ENCODE data around the gene HLF. TPM values are rescaled to one million over a fixed set of nuclear protein-coding genes. Genes with fewer than 3 reads are reported as not detected.
A peak's percentile ranks its signal among the peaks of the same experiment; 100 is the strongest.

Gene HLF
- polyA plus RNA-seq, 4 donors, result 0.31 to 2.3 (median 0.61) TPM

DNA sequence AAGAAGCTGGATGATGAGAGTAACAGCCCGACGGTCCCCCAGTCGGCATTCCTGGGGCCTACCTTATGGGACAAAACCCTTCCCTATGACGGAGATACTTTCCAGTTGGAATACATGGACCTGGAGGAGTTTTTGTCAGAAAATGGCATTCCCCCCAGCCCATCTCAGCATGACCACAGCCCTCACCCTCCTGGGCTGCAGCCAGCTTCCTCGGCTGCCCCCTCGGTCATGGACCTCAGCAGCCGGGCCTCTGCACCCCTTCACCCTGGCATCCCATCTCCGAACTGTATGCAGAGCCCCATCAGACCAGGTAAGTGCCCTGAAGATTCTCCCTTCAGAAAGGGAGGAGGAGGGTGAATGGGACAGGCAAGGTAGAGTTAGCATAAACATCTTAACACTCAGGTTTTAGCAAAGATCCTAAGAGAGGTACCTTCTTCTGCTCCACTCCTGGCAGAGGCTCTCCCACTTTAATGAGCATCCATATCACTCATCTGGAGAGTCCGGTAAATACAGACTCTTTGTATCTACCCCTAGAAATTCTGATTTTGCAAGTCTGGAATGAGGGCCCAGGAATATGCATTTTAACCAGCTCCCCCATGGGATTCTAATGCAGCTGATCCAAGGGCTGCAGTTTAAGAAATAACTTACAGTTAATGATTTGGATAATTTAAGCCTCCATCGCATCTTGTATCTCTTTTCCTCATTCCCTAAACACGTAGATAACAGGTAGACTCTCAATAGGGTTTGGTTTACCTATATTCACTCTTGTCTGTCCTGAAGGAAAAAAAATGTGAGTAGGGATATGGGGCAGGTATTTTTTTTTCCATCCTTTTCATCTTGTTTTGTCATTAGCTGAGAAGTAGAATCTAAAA is 3.3 kb downstream of the HLF start:
- no peak overlapping the region for H3K4me3 ChIP-seq (ENCODE audit: low read depth in 1 of 3, low read length in 3 of 3)
- no peaks in the 10 kb centered on the region for H3K9me3 ChIP-seq (ENCODE audit: control insufficient read depth in 2 of 2, insufficient read depth in 1 of 2, low read depth in 1 of 2, low read length in 1 of 2)
- H3K27ac ChIP-seq (ENCODE audit: low read depth in 1 of 3, low read length in 2 of 3), result no peak overlapping the region
- 87 to 92% (median 91%) methylated on average over 11 of the region's 11 CpGs for WGBS, 3 donors
- peaks cover 0 to 58% (median 3%) of the 10 kb centered on the region in 3 donors for H3K27me3 ChIP-seq (ENCODE audit: control insufficient read depth in 3 of 3, insufficient read depth in 3 of 3, low read length in 3 of 3)
- FAIRE-seq (no peak), DNase-seq (no peak)
- H3K36me3 ChIP-seq (ENCODE audit: control insufficient read depth in 3 of 3, insufficient read depth in 2 of 3, low read depth in 1 of 3, low read length in 3 of 3), result no peaks in the 10 kb centered on the region
- H3K4me1 ChIP-seq (ENCODE audit: control insufficient read depth in 3 of 3, insufficient read depth in 2 of 3, low read depth in 1 of 3, low read length in 2 of 3), result peaks cover 0 to 15% (median 14%) of the 10 kb centered on the region in 3 donors

DNA sequence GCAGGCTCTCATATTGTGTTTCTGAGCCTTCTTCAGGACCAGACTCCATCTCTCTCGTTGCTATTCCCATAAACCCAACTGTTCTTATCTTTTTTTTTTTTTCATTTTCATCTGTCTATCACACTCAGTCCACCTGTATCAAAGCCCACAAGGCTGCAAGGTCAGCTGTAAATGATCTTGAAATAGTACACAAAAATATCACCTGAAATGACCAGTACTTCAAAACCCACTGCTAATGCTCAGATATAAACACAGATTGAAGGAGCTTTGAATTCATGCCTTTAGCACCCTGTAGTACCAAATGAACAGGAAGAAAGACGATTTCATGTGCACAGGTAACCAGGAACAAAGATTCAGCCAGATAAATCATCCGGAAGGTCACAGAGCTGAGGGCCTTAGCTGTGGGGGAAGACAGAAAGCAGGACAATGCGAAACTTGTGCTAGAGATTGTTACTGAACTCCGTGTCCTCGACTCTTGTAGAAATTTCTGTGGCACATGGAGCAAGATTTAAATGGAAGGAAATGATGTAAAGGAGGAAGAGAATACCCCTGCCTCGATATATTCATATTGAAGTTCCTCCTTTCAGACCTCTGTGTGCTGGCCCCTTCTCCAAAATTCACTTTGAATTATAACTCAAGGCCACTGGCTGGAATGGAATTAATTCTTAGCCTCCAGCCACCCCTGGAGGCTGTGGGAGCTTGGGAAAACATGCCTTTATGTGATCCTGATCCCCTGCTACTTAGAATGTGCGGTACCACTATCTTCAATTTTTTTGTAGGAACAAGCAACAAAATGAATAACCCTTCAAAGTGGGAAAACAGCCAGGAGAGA is 4.1 kb downstream of the HLF start:
- Histone ChIP-seq H3K27me3 (ENCODE audit: control insufficient read depth in 3 of 3, insufficient read depth in 3 of 3, low read length in 3 of 3) (peaks cover 0 to 49% (median 3%) of the 10 kb centered on the region in 3 donors), H3K36me3 (ENCODE audit: control insufficient read depth in 3 of 3, insufficient read depth in 2 of 3, low read depth in 1 of 3, low read length in 3 of 3) (no peaks in the 10 kb centered on the region), H3K27ac (ENCODE audit: low read depth in 1 of 3, low read length in 2 of 3) (no peak overlapping the region), H3K9me3 (ENCODE audit: control insufficient read depth in 2 of 2, insufficient read depth in 1 of 2, low read depth in 1 of 2, low read length in 1 of 2) (no peaks in the 10 kb centered on the region), H3K4me1 (ENCODE audit: control insufficient read depth in 3 of 3, insufficient read depth in 2 of 3, low read depth in 1 of 3, low read length in 2 of 3) (peaks cover 0 to 12% (median 9%) of the 10 kb centered on the region in 3 donors), H3K4me3 (ENCODE audit: low read depth in 1 of 3, low read length in 3 of 3) (no peak overlapping the region)
- DNase-seq (no peak), FAIRE-seq (no peak)
- WGBS, 3 donors, result 70 to 78% (median 71%) methylated on average over 8 of the region's 8 CpGs

DNA sequence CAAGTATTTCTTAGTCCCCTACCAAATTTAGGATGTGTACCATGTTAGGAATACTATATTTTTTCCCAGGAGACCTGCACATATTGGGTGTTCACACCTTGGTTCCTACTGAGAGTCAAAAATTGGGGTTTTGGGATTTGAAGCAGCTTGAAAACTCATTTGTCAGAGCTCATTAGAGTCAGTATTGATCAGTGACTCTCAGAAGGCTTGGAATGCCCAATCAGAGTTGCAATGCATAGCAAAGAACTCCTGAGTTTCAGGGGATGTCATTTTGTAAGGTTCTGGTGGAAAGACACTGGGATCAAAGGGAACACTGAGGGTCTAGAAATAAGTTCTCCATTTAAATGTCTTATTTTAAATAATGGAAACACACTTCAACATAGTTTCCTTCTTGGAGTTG is 5.1 kb downstream of the HLF start:
- Histone ChIP-seq H3K9me3 (ENCODE audit: control insufficient read depth in 2 of 2, insufficient read depth in 1 of 2, low read depth in 1 of 2, low read length in 1 of 2) (no peaks in the 10 kb centered on the region), H3K36me3 (ENCODE audit: control insufficient read depth in 3 of 3, insufficient read depth in 2 of 3, low read depth in 1 of 3, low read length in 3 of 3) (no peaks in the 10 kb centered on the region), H3K27ac (ENCODE audit: low read depth in 1 of 3, low read length in 2 of 3) (no peak overlapping the region), H3K4me3 (ENCODE audit: low read depth in 1 of 3, low read length in 3 of 3) (no peak overlapping the region), H3K27me3 (ENCODE audit: control insufficient read depth in 3 of 3, insufficient read depth in 3 of 3, low read length in 3 of 3) (peaks cover 0 to 41% (median 3%) of the 10 kb centered on the region in 3 donors), H3K4me1 (ENCODE audit: control insufficient read depth in 3 of 3, insufficient read depth in 2 of 3, low read depth in 1 of 3, low read length in 2 of 3) (peaks cover 0 to 11% (median 3%) of the 10 kb centered on the region in 3 donors)
- DNase-seq (no peak), FAIRE-seq (no peak)

DNA sequence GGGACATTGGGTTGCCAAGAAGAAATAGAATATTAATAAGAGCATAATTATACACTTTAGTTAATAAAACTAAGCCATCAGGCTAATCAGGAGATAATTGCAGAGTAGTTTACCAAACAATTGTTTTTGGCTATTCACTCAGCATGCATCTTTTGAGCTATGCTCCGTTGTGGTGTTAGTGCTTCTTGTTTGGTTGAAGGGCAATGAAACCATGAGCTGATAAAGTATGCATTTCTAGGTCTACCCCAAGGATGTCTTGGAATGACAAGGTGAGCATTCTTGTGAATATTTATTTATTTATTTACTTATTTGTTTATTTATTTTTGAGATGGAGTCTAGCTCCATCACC is 6.4 kb downstream of the HLF start:
- Histone ChIP-seq H3K4me3 (ENCODE audit: low read depth in 1 of 3, low read length in 3 of 3) (no peak overlapping the region), H3K9me3 (ENCODE audit: control insufficient read depth in 2 of 2, insufficient read depth in 1 of 2, low read depth in 1 of 2, low read length in 1 of 2) (no peaks in the 10 kb centered on the region), H3K27ac (ENCODE audit: low read depth in 1 of 3, low read length in 2 of 3) (no peak overlapping the region), H3K4me1 (ENCODE audit: control insufficient read depth in 3 of 3, insufficient read depth in 2 of 3, low read depth in 1 of 3, low read length in 2 of 3) (peaks cover 0 to 3% (median 0%) of the 10 kb centered on the region in 3 donors), H3K36me3 (ENCODE audit: control insufficient read depth in 3 of 3, insufficient read depth in 2 of 3, low read depth in 1 of 3, low read length in 3 of 3) (no peaks in the 10 kb centered on the region), H3K27me3 (ENCODE audit: control insufficient read depth in 3 of 3, insufficient read depth in 3 of 3, low read length in 3 of 3) (peaks cover 0 to 28% (median 3%) of the 10 kb centered on the region in 3 donors)
- 75 to 84% (median 81%) methylated on average over 1 of the region's 1 CpG for WGBS, 3 donors
- FAIRE-seq, result no peak
- DNase-seq, result no peak

DNA sequence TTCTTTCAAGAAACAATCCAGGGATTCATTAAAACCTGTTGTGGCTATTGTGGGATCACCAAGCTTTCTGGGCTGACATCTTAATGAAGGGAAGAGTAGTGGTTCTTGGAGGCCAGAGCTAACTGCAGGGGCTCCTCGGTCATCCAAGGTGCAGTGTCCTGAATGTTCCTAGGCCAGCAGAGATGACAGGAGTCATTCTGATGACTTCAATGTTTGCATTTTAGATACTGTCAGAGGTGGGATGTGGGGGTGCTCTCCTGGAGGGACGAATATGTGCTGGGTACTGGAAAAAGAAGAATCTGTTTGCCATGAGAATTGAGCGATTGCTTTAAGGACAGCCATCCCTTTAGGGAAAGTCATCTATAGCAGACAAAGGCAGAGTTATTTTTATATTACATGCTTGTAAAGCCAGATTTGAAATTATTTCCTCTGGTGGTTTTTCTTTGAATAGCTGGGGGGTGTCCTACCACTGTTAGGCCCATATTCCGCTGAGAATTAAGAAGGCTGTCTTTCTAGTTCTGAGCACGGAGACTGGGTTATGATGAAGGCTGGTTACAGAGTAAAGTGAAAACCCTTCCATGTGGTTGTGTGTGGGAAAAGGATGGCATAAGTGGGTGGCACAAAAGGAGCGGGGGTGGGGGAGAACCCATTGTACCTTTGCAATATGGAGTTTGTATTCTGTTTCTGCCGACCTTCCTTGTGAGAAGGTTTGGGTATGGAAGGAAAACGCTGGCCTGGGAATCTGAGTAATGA is 7.4 kb downstream of the HLF start:
- no peaks in the 10 kb centered on the region for H3K36me3 ChIP-seq (ENCODE audit: control insufficient read depth in 3 of 3, insufficient read depth in 2 of 3, low read depth in 1 of 3, low read length in 3 of 3)
- 76 to 91% (median 80%) methylated on average over 8 of the region's 8 CpGs for WGBS, 3 donors
- no peak overlapping the region for H3K27ac ChIP-seq (ENCODE audit: low read depth in 1 of 3, low read length in 2 of 3)
- DNase-seq, result no peak
- no peak for FAIRE-seq
- H3K4me1 ChIP-seq (ENCODE audit: control insufficient read depth in 3 of 3, insufficient read depth in 2 of 3, low read depth in 1 of 3, low read length in 2 of 3), result peaks cover 0 to 2% (median 0%) of the 10 kb centered on the region in 3 donors
- H3K9me3 ChIP-seq (ENCODE audit: control insufficient read depth in 2 of 2, insufficient read depth in 1 of 2, low read depth in 1 of 2, low read length in 1 of 2), result no peaks in the 10 kb centered on the region
- no peak overlapping the region for H3K4me3 ChIP-seq (ENCODE audit: low read depth in 1 of 3, low read length in 3 of 3)
- H3K27me3 ChIP-seq (ENCODE audit: control insufficient read depth in 3 of 3, insufficient read depth in 3 of 3, low read length in 3 of 3), result peaks cover 0 to 20% (median 3%) of the 10 kb centered on the region in 3 donors

DNA sequence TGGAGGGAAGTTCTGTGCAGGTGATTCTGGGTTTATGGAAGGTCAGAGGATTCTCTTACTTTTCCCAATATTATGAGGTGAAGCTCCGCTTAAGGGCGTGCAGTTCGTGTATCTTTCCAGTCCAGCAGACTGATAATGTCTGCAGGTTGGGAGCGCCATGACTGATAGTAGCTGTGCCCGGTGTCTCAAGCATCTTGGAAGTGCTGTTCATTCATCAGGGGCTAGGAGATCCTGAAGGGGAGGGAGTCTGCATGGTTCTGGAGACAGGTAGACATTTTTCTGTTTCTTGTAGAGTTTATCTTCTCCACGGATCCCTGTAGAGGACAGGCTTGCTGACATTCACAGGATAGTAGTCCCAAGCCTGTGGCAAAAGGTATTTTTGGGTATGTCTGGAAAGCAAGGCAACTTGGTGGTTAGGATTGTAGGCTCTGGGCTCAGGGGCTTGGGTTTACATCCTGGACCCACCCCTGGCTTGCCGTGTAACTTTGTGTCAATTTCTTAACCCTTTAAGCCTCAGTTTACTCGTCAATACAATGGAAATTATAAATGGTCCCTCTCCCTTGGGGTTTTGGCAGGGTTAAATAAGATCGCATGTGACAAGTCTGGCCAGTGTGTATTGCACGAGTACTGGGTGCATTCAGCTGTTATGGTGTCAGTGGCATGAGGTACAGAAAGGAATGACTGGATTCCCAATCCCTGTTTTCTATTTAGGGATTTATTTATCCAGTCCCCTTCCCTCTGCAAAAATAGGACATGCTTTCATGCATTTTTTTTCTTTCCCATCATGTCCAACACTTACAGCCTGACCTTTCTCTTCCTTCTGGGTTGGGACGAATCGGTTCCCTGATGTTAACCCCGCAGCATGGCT is 8.2 kb downstream of the HLF start:
- FAIRE-seq (no peak), DNase-seq (no peak)
- Histone ChIP-seq H3K4me3 (ENCODE audit: low read depth in 1 of 3, low read length in 3 of 3) (no peak overlapping the region), H3K27me3 (ENCODE audit: control insufficient read depth in 3 of 3, insufficient read depth in 3 of 3, low read length in 3 of 3) (peaks cover 0 to 14% (median 3%) of the 10 kb centered on the region in 3 donors), H3K36me3 (ENCODE audit: control insufficient read depth in 3 of 3, insufficient read depth in 2 of 3, low read depth in 1 of 3, low read length in 3 of 3) (no peaks in the 10 kb centered on the region), H3K27ac (ENCODE audit: low read depth in 1 of 3, low read length in 2 of 3) (no peak overlapping the region), H3K9me3 (ENCODE audit: control insufficient read depth in 2 of 2, insufficient read depth in 1 of 2, low read depth in 1 of 2, low read length in 1 of 2) (no peaks in the 10 kb centered on the region), H3K4me1 (ENCODE audit: control insufficient read depth in 3 of 3, insufficient read depth in 2 of 3, low read depth in 1 of 3, low read length in 2 of 3) (peaks cover 0 to 2% (median 0%) of the 10 kb centered on the region in 3 donors)
- 73 to 77% (median 73%) methylated on average over 13 of the region's 13 CpGs for WGBS, 3 donors

DNA sequence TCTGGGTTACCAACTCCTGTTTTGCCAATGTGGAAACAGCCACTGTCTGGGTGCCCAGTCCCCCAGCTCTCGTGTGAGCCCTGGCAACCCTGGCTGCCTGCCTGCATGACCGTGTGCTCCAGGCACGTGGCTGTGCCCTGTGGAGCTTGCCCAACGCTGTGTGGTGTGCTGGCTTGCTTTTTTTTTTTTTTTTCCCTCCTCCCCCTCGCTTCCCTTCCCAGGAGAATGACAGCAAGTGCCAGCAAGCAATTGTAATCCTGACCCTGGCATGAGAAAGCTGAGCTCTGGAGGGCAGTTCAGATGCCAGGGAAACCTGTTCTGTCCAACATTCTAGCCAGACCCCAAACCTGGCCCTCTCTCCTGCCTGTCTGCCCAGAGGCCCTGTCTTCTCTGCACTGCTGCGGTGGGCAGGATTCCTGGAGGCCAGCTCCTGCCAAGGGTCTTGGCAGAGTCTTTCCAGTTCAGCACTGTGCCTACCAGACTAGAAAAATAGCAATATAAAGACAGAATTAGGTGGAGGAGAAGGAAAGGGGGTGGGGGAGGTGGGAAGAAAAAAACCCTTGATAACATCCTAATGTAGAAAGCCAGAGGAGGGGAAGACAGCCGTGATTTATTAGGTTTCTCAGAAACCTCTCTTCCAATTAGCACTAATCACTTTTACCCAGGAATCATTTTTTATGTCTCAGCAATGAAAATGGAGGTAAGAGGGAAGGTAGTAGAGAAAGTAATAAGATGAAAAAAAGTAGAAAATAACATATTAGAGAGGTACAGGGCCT is 9.0 kb downstream of the HLF start:
- Histone ChIP-seq H3K9me3 (ENCODE audit: control insufficient read depth in 2 of 2, insufficient read depth in 1 of 2, low read depth in 1 of 2, low read length in 1 of 2) (no peaks in the 10 kb centered on the region), H3K27me3 (ENCODE audit: control insufficient read depth in 3 of 3, insufficient read depth in 3 of 3, low read length in 3 of 3) (peaks cover 0 to 13% (median 3%) of the 10 kb centered on the region in 3 donors), H3K36me3 (ENCODE audit: control insufficient read depth in 3 of 3, insufficient read depth in 2 of 3, low read depth in 1 of 3, low read length in 3 of 3) (no peaks in the 10 kb centered on the region), H3K4me3 (ENCODE audit: low read depth in 1 of 3, low read length in 3 of 3) (no peak overlapping the region), H3K4me1 (ENCODE audit: control insufficient read depth in 3 of 3, insufficient read depth in 2 of 3, low read depth in 1 of 3, low read length in 2 of 3) (peaks cover 0 to 2% (median 0%) of the 10 kb centered on the region in 3 donors), H3K27ac (ENCODE audit: low read depth in 1 of 3, low read length in 2 of 3) (peak overlapping the region in 1 of 3 donors; percentile 5)
- DNase-seq (peak in 1 of 2 donors; percentile 19), FAIRE-seq (no peak)
- 30 to 46% (median 38%) methylated on average over 7 of the region's 7 CpGs for WGBS, 3 donors
